Fibroblast of skin of scalp (primary cell): ENCODE data around the gene MEN1.

ENCODE experiments used
- DNase-seq: peaks from one replicate; pipeline ENCODE4 v3.0.0-alpha.2; 2013

The MEN1 gene

DNA sequence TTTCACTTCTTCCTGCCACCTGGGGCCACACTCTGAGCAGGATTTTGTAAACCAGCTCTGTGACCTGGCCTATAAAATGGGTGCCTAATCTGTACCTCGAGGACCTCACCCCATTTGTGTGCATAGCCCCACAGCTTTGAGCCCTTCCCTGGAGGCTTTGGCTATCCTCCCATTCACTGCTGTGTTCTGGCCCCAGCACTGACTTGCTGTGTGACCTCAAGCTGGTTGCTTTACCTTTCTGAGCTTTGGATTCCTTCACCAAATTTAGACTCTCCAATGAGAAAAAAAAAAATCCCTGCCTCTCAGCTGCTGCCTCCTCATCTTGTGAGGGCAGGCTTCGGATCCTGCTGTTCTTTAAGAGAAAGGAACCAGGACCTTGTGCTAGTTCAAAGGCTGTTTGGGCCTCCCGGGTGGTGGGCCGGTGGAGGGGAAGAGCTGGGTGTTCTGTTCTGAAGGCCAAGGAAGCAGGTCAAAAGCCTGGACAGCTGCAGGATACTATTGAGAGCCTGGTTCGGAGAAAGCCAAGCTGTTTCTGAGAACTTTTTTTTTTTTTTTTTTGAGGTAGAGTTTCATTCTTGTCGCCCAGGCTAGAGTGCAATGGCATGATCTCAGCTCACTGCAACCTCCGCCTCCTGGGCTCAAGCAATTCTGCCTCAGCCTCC lies 49.5 kb downstream of the MEN1 start:
- DNase-seq: no peak

DNA sequence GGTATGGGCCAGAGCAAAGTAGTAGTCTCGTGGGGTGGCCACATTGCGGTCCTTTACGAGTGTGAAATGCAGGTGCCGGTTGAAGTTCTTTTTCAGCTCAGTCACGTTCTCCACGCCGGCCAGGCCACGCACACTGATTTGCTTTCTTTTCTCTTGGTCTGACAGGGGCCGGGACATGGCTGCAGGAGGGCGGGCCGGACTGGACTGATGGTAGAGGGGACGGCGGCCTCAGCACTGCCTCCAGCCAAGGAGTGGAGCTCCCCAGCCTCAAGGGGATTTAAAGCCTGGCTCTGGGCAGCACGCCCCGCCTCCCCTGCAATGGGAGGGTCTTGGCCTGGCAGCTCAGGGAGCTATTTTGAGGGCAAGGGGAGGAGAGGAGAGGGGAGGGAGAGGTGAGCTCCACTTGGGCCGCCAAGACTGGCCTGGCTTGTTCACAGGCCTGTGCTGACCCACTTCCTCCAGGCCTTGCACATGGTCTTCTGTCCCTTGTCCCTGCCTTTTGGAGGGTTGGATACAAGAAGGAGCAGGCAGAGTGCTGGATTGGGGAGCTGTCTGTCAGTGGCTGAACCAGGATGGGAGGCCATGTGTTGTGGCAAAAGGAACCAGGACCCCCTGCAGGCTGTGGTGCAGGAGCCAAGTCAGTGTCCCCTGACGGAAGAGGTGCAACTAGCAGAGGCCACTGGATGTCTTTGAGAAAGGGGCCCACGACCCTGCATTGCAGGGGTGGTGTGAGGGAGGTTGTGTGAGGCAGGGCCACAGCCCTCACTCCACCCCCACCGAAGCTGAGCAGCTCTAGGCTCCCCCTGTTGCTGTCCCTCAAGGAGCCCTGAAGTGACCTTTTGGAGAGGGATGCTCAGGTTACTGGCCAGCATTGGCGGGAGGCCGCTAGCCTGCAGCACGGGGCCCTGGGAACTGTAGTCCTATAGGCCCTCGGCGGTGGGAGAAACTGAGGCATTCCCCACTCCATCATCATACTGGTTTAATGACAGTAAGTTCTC lies 50.3 kb downstream of the MEN1 start, which contains the start of gene PYGM:
TSS of gene PYGM (minus strand) at position 253 of the 998 bp plus-strand sequence. CDS start at position 177, 76 bp downstream.
- DNase-seq: peak; percentile 46

DNA sequence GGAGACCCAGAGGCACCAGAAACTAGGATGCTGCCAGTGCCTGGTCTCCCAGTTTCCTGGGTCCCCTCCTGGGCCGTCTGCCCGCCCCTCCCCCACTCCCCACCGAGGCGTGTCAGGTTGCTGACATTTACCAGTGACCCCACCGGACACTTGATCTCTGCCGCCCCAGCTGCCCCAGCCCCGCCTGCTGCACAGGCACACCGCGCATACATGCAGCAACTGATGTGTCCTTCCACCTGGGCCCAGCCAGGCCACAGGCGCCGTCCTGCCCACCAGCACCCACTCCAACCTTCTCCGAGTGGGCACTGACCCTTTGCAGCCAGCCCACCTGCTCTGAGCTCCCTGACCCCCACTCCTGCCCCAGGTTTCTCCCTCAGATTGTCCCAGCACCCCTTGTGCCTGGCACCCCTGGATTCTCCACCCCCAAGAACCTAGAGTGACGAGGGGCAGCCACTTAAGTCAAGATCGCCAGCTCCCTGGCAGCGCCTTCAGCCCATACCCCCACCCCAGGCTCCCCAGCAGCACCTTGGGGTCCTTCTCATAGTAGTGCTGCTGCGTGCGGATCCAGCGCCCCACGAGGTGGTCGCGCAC lies 51.1 kb downstream of the MEN1 start:
- no peak for DNase-seq

DNA sequence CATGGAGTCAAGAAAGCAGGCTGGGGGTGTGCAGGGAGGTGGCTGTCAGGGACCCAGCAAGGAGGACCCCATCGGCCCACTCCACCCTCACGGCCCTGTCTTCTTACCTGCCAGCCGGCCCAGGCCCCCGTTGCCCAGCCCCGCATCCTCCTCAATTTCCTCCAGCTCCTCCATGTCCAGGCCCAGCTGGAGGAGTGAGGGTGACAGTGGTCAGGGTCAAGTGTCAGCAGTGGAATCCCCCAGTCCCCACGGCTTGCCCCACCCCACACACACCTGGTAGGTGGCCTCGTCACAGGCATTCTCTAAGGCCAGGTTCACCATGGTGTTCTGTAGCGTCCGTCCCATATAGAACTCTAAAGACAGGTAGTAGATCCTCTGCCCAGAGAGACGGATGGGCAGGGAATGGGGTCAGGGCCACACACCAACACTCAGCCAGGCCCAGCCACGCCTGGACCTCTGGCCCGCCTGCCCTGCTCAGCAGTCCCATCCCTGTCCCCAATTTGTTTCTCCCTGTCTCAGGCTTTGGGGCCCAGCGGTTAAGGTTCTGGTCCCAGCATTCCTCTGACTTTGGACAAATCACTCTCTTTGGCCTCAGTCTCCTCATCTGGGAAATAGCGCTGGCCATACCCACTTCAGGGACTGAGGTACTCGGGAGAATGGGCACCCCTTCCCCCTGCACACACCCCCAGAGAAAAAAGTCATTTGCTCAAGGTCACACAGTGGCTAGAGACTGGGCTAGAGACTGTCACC lies 51.8 kb downstream of the MEN1 start:
- DNase-seq: no peak

DNA sequence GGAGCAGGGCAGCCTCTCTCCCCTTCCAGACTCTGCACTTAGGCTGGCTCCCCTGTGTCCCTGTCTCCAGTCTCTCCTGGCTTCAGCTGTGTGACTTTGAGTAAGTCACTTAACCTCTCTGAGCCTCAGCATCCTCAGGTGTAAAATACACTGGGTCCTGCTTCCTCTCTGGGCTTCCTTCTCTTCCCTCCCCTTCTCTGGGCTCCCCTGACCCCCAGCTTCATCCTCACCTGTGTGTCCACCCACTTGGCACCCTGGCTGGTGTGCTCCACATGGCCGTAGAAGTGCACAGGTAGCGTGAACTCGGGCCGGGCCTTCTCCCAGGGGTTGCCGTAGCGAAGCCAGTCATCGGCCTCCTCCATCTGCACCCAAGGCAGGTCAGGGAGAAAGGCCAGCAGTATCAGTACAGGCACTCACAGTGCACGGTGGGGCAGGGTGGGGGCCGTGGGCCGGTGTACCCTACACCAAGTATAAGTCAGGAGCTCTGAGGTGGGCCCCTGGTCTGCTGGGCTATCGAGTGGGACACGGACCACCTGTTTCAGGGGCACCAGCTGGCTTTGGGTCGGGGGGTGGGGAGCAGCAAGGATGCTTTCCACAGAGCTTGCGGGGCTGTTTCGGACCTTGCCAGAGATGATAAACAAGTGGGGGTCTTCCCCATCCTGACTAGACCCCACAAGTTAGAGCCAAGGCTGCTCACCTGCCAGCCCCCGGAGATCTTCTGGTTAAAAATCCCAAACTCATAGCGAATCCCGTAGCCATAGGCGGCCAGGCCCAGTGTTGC lies 52.6 kb downstream of the MEN1 start:
- DNase-seq: no peak

DNA sequence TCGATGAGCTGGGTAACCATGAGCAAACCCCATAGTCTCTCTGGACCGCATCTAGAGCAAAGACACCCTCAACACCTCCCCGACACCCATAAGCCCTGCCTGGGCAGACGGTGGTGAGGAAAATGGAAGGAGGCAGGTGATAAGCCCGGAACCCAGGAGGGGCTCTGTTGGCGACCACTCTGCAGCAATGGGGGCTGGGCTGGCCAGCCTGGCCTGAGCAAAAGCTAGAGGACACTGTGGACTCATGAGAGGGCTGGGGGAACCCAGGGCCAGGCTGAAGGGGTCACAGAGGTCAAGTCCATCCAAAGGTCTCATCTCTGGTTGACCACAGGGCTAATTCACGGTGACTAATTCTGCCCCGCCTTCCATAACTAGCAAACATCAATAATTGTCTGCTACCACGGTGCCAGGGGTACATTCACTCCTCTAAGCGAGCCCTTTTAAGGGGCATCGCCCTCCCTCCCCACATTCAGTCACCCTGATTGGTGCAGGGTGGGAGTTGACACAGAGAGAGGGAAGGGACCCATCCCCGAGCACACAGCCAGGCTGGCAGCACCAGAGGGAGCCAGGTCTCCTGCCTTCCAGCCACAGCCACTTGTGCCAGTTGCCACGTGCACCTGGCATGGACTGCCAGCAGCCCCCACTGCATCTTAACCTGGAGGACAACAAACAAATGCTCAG lies 54.5 kb downstream of the MEN1 start:
- no peak for DNase-seq

DNA sequence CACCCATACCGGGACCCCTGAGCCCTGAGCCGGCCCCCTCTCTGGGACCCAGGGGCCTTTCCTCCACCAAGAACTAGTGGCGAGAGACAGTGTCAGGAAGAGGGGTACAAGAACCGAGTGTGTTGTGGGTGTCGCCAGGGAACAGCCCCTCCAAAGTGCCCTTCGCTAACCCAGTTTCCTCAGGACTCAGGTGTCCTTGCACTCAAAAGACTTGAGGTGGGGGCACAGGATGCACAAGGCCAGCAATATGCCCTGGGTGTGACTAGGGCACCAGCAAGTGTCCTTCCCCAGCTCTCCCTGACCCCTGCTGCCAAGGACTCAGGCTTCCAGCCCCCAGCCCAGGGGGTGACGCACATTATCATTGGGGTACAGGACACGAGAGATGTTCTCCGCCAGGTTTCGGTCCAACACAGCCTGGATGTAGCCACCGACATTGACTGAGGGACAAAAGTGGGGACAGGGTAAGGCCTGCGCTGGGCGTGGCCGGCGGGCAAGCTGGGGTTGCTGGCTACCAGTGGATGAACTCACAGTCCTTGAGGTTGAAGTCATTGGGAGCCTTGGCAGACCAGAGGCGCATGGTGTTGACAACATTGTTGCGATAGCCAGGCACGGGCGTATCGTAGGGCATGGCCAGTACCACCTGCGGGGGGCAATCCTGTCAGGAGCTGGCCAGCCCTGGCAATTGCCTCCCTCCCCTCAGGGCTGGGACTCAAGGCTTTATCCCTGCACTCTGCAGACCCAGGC lies 55.3 kb downstream of the MEN1 start:
- DNase-seq: no peak

DNA sequence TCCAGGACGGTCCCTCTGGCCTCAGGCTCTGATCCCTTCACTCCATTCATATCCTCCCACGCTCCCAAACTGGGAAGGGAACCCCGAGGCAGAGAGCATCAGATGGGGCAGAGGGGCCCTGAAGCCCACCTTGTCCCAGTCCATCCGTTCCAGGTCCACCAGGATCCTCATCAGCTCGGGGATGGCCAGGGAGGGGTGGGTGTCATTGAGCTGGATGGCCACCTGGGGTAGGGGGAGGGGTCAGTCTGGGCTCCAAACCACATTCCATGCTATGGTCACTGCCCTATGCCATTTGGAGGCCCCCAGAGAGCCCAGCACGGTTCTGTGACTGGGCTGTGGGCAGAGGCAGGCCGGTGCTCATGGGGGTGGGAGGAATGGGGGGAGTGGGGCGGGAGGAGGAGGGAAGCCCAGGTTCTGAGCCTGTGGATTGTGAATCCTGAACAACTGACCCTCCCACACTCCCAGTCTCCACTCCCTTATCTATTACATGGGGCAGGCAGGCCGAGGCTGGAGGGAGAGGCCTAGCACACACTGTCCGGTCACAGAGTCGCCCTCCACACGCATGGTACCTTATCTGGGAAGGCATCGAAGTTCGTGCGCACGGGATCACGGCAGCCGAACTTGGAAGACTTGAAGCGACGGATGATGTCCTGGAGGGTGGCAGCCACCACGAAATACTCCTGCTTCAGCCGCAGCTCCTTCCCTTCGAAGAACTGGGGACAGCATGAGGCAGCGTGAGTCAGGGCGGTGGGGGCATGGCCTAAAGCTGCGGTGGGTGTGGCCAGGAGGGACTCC lies 56.0 kb downstream of the MEN1 start:
- no peak for DNase-seq
